Natural killer cell (primary cell): ENCODE data around the gene MOV10L1. TPM values are rescaled to one million over a fixed set of nuclear protein-coding genes. Genes with fewer than 3 reads are reported as not detected.

ENCODE experiments used
- ATAC-seq, 3 donors: fragments of 150-1000 bp in 2 of 3; fragments of 200-7000 bp in 1 of 3; cut with Tn5 transposase; 1 replicate in 1 of 3; 2 replicates in 2 of 3; pipeline ENCODE4 v1.10.0; 2021; ENCODE audit warnings: mild to moderate bottlenecking in 2 of 3, moderate library complexity in 2 of 3
- DNase-seq, 2 donors: peaks; one replicate each; pipeline versions ENCODE4 v3.0.0 to v3.0.0-alpha.2; 2013 to 2021; ENCODE audit warnings: mixed read lengths in 1 of 2
- H3K27ac ChIP-seq: one replicate; pipeline ENCODE4 v1.5.1; 2013; ENCODE audit warnings: mild to moderate bottlenecking, low read length
- H3K27me3 ChIP-seq: one replicate; pipeline ENCODE4 v1.6.1; 2013; ENCODE audit warnings: low read length; ENCODE audit not compliant: control insufficient read depth, insufficient read depth
- H3K36me3 ChIP-seq: one replicate; pipeline ENCODE4 v1.6.1; 2013; ENCODE audit warnings: low read length; ENCODE audit not compliant: control insufficient read depth, insufficient read depth
- H3K4me1 ChIP-seq: one replicate; pipeline ENCODE4 v1.6.1; 2013; ENCODE audit warnings: low read length; ENCODE audit not compliant: control insufficient read depth, insufficient read depth
- H3K4me3 ChIP-seq: one replicate; pipeline ENCODE4 v1.5.1; 2013; ENCODE audit warnings: low read length
- H3K9me3 ChIP-seq: one replicate; pipeline ENCODE4 v1.6.1; 2013; ENCODE audit warnings: low read length; ENCODE audit not compliant: control insufficient read depth, insufficient read depth
- H3K27ac Mint-ChIP-seq, 2 donors: one replicate each; pipeline ENCODE4 v1.8.0; 2022; ENCODE audit warnings: mild to moderate bottlenecking in 2 of 2, mixed read lengths in 2 of 2, moderate library complexity in 1 of 2
- H3K27me3 Mint-ChIP-seq, 2 donors: one replicate each; pipeline ENCODE4 v1.8.0; 2022; ENCODE audit warnings: low read depth in 2 of 2, mixed read lengths in 2 of 2
- H3K36me3 Mint-ChIP-seq: one replicate; pipeline ENCODE4 v1.8.0; 2022; ENCODE audit warnings: mixed read lengths
- H3K4me1 Mint-ChIP-seq, 2 donors: one replicate each; pipeline ENCODE4 v1.8.0; 2022; ENCODE audit warnings: mixed read lengths in 2 of 2
- H3K4me3 Mint-ChIP-seq: one replicate; pipeline ENCODE4 v1.8.0; 2022; ENCODE audit warnings: mild to moderate bottlenecking, moderate library complexity, mixed read lengths
- H3K9me3 Mint-ChIP-seq, 2 donors: one replicate each; pipeline ENCODE4 v1.8.0; 2022; ENCODE audit warnings: mixed read lengths in 2 of 2
- WGBS: methylation state at CpG from one replicate; pipeline ENCODE4 v1.1.7; 2013; ENCODE audit warnings: missing lambda C conversion rate; ENCODE audit not compliant: insufficient coverage; 5-methylcytosine and 5-hydroxymethylcytosine counted together
- intact Hi-C: fragments of 100-400 bp; cut with micrococcal nuclease; formaldehyde crosslinking; loops from one replicate; pipeline ENCODE4 v1.14.2; 2022
- total RNA-seq, 4 donors: library from RNA; stranded (reverse); fragments of 120-200 nt in 1 of 4; gene quantifications; one replicate each; pipeline versions ENCODE4 v1.2.3 to v1.2.4, GENCODE V29; 2013 to 2022
- TF ChIP-seq, protein P1 (sequence below): fragments of 200-600 bp; IDR thresholded peaks from one replicate; pipeline ENCODE4 v1.8.0; 2022; ENCODE audit warnings: antibody characterized with exemption

Gene MOV10L1
- total RNA-seq, 3 donors from 2014 or later (not counting 1 experiment from before 2014, with no cell fraction given) = 1.0 to 1.7 TPM; not detected in 1

- Histone ChIP-seq H3K27ac (no peak overlapping the region), H3K4me3 (no peak overlapping the region), H3K4me1 (no peaks in the 10 kb centered on the region), H3K36me3 (no peaks in the 10 kb centered on the region), H3K27me3 (no peaks in the 10 kb centered on the region), H3K9me3 (no peaks in the 10 kb centered on the region)
- intact Hi-C loops = no loop called here
- Mint-ChIP-seq H3K27me3 (peaks cover 0 to 7% of the 10 kb centered on the region in 2 donors), H3K4me3 (no peak overlapping the region), H3K27ac (no peak overlapping the region), H3K36me3 (no peaks in the 10 kb centered on the region), H3K9me3 (no peaks in the 10 kb centered on the region), H3K4me1 (no peaks in the 10 kb centered on the region)
- 94% methylated on average over 4 of the region's 4 CpGs for whole genome bisulfite sequencing
- DNase-seq = no peak
- no peak for ATAC-seq
- TF ChIP-seq, protein P1, sequence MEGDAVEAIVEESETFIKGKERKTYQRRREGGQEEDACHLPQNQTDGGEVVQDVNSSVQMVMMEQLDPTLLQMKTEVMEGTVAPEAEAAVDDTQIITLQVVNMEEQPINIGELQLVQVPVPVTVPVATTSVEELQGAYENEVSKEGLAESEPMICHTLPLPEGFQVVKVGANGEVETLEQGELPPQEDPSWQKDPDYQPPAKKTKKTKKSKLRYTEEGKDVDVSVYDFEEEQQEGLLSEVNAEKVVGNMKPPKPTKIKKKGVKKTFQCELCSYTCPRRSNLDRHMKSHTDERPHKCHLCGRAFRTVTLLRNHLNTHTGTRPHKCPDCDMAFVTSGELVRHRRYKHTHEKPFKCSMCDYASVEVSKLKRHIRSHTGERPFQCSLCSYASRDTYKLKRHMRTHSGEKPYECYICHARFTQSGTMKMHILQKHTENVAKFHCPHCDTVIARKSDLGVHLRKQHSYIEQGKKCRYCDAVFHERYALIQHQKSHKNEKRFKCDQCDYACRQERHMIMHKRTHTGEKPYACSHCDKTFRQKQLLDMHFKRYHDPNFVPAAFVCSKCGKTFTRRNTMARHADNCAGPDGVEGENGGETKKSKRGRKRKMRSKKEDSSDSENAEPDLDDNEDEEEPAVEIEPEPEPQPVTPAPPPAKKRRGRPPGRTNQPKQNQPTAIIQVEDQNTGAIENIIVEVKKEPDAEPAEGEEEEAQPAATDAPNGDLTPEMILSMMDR = no peak
Observed at GRCh38 chr22:50138041-50138440, 48.2 kb downstream of the MOV10L1 start.

DNA sequence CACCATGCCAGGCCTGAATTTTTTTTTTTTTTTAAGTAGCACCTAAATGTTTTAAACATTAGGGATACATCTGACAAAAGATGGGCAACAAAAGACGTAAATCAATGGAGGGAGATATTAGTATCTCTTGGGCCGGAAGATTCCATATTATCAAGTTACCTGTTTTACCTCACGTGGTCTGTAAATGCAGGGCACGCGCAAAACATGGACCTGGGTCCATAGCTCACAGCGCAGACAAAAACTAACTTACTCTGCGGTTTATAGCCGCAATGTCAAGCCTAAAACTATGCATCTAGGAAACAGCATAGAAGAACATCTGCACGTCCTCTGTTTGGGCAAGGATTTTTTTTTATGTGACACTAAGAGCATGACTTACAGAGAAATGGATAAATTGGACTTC is 49.2 kb downstream of the MOV10L1 start:
- no peak for ATAC-seq
- H3K36me3 Mint-ChIP-seq = no peaks in the 10 kb centered on the region
- H3K9me3 ChIP-seq = no peaks in the 10 kb centered on the region

GRCh38 chr22:50139843-50140415 is 50.1 kb downstream of the MOV10L1 start:
- 66% methylated on average over 15 of the region's 15 CpGs for WGBS
- no peak overlapping the region for H3K4me3 ChIP-seq
- ATAC-seq = no peak
- Mint-ChIP-seq H3K27ac (no peak overlapping the region), H3K4me3 (no peak overlapping the region), H3K27me3 (peaks cover 0 to 8% of the 10 kb centered on the region in 2 donors), H3K9me3 (no peaks in the 10 kb centered on the region), H3K36me3 (no peaks in the 10 kb centered on the region), H3K4me1 (no peaks in the 10 kb centered on the region)
- TF ChIP-seq, protein P1 = no peak
- intact Hi-C loops = no loop called here
- no peaks in the 10 kb centered on the region for H3K9me3 ChIP-seq
- no peaks in the 10 kb centered on the region for H3K36me3 ChIP-seq
- no peak for DNase-seq
- no peaks in the 10 kb centered on the region for H3K4me1 ChIP-seq
- H3K27me3 ChIP-seq = no peaks in the 10 kb centered on the region
- H3K27ac ChIP-seq = no peak overlapping the region

More for the DNA sequence above, 49.2 kb downstream of the MOV10L1 start:
- H3K27me3 ChIP-seq = no peaks in the 10 kb centered on the region
- DNase-seq = no peak
- H3K4me1 ChIP-seq = no peaks in the 10 kb centered on the region
- Mint-ChIP-seq H3K9me3 (no peaks in the 10 kb centered on the region), H3K4me3 (no peak overlapping the region), H3K27me3 (peaks cover 0 to 8% of the 10 kb centered on the region in 2 donors), H3K27ac (no peak overlapping the region), H3K4me1 (no peaks in the 10 kb centered on the region)
- intact Hi-C loops = no loop called here
- 86% methylated on average over 9 of the region's 9 CpGs for WGBS
- no peaks in the 10 kb centered on the region for H3K36me3 ChIP-seq
- no peak overlapping the region for H3K27ac ChIP-seq
- no peak overlapping the region for H3K4me3 ChIP-seq
- TF ChIP-seq, protein P1 = no peak

- no peaks in the 10 kb centered on the region for H3K4me1 ChIP-seq
Observed at GRCh38 chr22:50140615-50141014, 50.8 kb downstream of the MOV10L1 start.

More at GRCh38 chr22:50140615-50141014, 50.8 kb downstream of the MOV10L1 start:
- DNase-seq (no peak), ATAC-seq (no peak)
- Mint-ChIP-seq H3K4me3 (no peak overlapping the region), H3K4me1 (no peaks in the 10 kb centered on the region), H3K9me3 (no peaks in the 10 kb centered on the region), H3K27me3 (peaks cover 0 to 8% of the 10 kb centered on the region in 2 donors), H3K27ac (no peak overlapping the region), H3K36me3 (no peaks in the 10 kb centered on the region)
- intact Hi-C loops = no loop called here
- WGBS = 88% methylated on average over 3 of the region's 3 CpGs
- H3K4me3 ChIP-seq = no peak overlapping the region
- no peak overlapping the region for H3K27ac ChIP-seq
- TF ChIP-seq, protein P1 = no peak
- H3K36me3 ChIP-seq = no peaks in the 10 kb centered on the region
- no peaks in the 10 kb centered on the region for H3K9me3 ChIP-seq
- H3K27me3 ChIP-seq = no peaks in the 10 kb centered on the region
